ENCODE results near the gene SEC24A. TPM values are rescaled to one million over a fixed set of nuclear protein-coding genes. Genes with fewer than 3 reads are reported as not detected.
"Not testable (repeated sequence)": the region's sequence is repeated elsewhere in the genome, so short reads cannot be mapped to it uniquely, and the experiment has no call there.

SEC24A gene
- total RNA-seq, 4 donors from 2014 or later: 31.7 to 40.3 (median 33.5) TPM

DNA sequence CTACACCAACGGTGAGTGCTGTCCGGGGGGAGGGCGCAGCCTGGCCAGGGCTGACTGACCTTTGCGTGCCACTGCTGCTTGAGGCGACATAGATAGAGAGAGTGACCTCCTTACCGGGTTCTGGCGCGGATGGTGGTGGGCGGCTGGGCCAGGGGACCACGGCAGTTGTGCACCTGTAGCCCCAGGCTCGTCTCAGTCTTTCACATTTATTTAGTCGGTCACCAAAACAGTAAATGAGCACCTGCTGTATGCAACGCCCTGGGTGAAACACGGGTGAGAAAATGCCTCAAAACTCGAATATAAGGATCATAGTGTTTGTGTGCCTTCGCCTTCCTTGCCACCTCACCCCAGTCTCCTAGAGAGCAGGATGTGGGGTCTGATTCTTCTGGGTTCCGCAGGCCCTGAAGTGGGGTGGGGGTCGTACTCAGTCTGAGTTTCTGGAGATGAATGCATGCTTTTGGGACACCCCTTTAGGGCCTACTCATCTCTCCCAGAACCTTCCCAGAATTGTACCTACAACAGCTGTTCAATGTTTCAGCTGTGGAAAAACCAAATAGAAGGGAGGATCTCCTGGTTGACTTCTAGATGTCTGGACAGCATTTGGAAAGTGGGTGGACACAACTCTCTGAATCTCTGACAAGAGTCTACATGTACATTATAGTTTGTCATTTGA is 714 bp downstream of the SEC24A start:
- 1 to 2% methylated on average over 12 to 14 of the region's 18 CpGs for WGBS, 2 donors
- H3K4me1 ChIP-seq: peaks cover 17 to 21% of the 10 kb centered on the region in 2 donors
- no peaks in the 10 kb centered on the region for H3K27me3 ChIP-seq
- H3K4me3 ChIP-seq (replicated peaks in 1 of 3): peak overlapping the region; percentile 52 to 97 (median 77)
- H3K27ac ChIP-seq: peak overlapping the region; percentile 88 to 96 (median 91)
- no peaks in the 10 kb centered on the region for H3K9me3 ChIP-seq
- no peaks in the 10 kb centered on the region for H3K36me3 ChIP-seq
- TF ChIP-seq POLR2A (IDR thresholded peaks at IDR 0.05): no peak
- TF ChIP-seq, protein P1, sequence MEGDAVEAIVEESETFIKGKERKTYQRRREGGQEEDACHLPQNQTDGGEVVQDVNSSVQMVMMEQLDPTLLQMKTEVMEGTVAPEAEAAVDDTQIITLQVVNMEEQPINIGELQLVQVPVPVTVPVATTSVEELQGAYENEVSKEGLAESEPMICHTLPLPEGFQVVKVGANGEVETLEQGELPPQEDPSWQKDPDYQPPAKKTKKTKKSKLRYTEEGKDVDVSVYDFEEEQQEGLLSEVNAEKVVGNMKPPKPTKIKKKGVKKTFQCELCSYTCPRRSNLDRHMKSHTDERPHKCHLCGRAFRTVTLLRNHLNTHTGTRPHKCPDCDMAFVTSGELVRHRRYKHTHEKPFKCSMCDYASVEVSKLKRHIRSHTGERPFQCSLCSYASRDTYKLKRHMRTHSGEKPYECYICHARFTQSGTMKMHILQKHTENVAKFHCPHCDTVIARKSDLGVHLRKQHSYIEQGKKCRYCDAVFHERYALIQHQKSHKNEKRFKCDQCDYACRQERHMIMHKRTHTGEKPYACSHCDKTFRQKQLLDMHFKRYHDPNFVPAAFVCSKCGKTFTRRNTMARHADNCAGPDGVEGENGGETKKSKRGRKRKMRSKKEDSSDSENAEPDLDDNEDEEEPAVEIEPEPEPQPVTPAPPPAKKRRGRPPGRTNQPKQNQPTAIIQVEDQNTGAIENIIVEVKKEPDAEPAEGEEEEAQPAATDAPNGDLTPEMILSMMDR (IDR thresholded peaks at IDR 0.05): no peak
- intact Hi-C loops (cut with DNase I): no loop called here
- DNase-seq: peak; percentile 43 to 52

DNA sequence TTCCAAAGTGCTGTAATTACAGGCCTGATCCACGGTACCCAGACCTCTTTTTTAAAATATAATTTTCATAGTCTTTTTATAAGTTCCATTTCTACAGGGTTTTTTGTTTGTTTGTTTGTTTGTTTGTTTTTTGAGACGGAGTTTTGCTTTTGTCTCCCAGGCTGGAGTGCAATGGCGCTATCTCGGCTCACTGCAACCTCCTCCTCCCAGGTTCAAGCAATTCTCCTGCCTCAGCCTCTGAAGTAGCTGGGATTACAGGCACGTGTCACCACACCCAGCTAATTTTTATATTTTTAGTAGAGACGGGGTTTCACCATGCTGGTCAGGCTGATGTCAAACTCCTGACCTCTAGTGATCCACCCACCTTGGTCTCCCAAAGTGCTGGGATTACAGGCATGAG is 2.1 kb downstream of the SEC24A start:
- H3K36me3 ChIP-seq; H3K27me3 ChIP-seq; H3K9me3 ChIP-seq; intact Hi-C loops (cut with DNase I); H3K4me3 ChIP-seq (replicated peaks in 1 of 3); DNase-seq; H3K27ac ChIP-seq: not testable (repeated sequence)
- WGBS, 2 donors: 76 to 80% methylated on average over 6 of the region's 6 CpGs
- H3K4me1 ChIP-seq: peaks cover 17 to 21% of the 10 kb centered on the region in 2 donors

DNA sequence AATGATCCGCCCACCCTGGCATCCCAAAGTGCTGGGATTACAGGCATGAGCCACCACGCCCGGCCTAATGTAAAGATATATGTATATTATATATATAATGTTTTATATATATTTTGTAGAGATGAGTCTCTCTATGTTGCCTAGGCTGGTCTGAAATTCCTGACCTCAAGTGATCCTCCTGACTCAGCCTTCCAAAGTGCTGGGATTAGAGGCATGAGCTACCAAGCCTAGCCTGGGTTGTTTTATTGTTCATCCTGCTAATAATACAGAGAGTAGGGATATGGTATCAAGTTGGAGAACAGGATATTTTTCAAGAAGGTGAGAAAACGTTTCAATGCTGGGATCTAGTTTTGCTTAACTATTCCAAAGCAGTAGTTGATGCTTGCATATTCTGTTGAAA is 2.9 kb downstream of the SEC24A start:
- intact Hi-C loops (cut with DNase I): no loop called here
- Histone ChIP-seq H3K27ac (no peak overlapping the region), H3K27me3 (no peaks in the 10 kb centered on the region), H3K4me1 (peaks cover 17 to 21% of the 10 kb centered on the region in 2 donors), H3K36me3 (no peaks in the 10 kb centered on the region), H3K9me3 (no peaks in the 10 kb centered on the region), H3K4me3 (replicated peaks in 1 of 3) (no peak overlapping the region)
- DNase-seq: no peak
- 92 to 94% methylated on average over 4 of the region's 4 CpGs for WGBS, 2 donors
- TF ChIP-seq, protein P1 (IDR thresholded peaks at IDR 0.05): no peak
- no peak for TF ChIP-seq POLR2A (IDR thresholded peaks at IDR 0.05)

DNA sequence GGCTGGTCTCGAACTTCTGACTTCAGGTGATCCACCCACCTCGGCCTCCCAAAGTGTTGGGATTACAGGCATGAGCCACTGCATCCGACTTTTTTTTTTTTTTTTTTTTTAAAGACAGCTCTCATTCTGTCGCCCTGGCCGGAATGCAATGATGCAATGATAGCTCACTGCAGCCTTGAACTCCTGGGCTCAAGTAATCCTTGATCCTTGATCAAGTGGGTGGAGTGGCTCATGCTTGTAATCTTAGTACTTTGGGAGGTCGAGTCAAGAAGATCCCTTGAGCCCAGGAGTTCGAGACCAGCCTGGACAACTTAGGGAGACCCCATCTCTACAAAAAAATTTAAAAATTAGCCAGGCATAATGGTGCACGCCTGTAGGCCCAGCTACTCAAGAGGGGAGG is 8.1 kb downstream of the SEC24A start:
- no peaks in the 10 kb centered on the region for H3K9me3 ChIP-seq
- H3K27me3 ChIP-seq: no peaks in the 10 kb centered on the region
- no peaks in the 10 kb centered on the region for H3K4me1 ChIP-seq
- intact Hi-C loops (cut with DNase I): no loop called here
- WGBS, 2 donors: 87 to 90% methylated on average over 8 of the region's 8 CpGs
- H3K27ac ChIP-seq: no peak overlapping the region
- TF ChIP-seq POLR2A (IDR thresholded peaks at IDR 0.05): no peak
- TF ChIP-seq, protein P1 (IDR thresholded peaks at IDR 0.05): no peak
- peaks cover 4 to 5% of the 10 kb centered on the region in 2 donors for H3K36me3 ChIP-seq
- no peak overlapping the region for H3K4me3 ChIP-seq (replicated peaks in 1 of 3)
- DNase-seq: no peak

DNA sequence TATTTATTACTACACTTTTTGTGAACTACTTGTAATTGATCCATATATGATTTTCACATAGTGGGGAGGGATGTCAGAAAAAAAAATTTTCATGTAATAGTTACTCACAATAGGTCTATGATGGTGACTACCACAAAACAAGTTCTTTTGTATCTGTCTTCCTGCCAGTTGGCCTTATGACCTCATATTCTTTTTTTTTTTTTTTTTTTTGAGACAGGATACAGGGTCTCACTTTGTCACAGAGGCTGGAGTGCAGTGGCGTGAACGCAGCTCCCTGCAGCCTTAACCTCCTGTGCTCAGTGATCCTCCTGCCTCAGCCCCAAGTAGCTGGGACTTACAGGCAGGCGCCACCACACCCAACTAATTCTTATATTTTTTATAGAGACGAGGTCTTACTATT is 10.9 kb downstream of the SEC24A start:
- Histone ChIP-seq H3K4me3 (replicated peaks in 1 of 3) (no peak overlapping the region), H3K36me3 (peaks cover 4 to 19% of the 10 kb centered on the region in 2 donors), H3K9me3 (no peaks in the 10 kb centered on the region), H3K4me1 (no peaks in the 10 kb centered on the region), H3K27me3 (no peaks in the 10 kb centered on the region), H3K27ac (no peak overlapping the region)
- intact Hi-C loops (cut with DNase I): no loop called here
- DNase-seq: no peak
- WGBS, 2 donors: 91 to 92% methylated on average over 4 of the region's 4 CpGs
- no peak for TF ChIP-seq POLR2A (IDR thresholded peaks at IDR 0.05)
- TF ChIP-seq, protein P1 (IDR thresholded peaks at IDR 0.05): no peak

Measured in thyroid gland (tissue), 4 donors.